Cardiac muscle cell (in vitro differentiated cells and primary cell): ENCODE measurements around the gene SPEF2. TPM values are rescaled to one million over a fixed set of nuclear protein-coding genes. Genes with fewer than 3 reads are reported as not detected.

Experiments
- DNase-seq, 2 donors: peaks; one replicate each; pipeline versions ENCODE4 v3.0.0 to v3.0.0-alpha.2; 2010 to 2017; ENCODE audit warnings: low read depth in 1 of 2, low spot score in 1 of 2
- H3K27ac ChIP-seq: fragments of 200-600 bp; sonication (generic); 2 replicates; pipeline ENCODE4 v1.5.1; 2016
- H3K27me3 ChIP-seq: fragments of 200-600 bp; sonication (generic); 2 replicates; pipeline ENCODE4 v1.6.0; 2016; ENCODE audit warnings: control low read depth
- H3K36me3 ChIP-seq: fragments of 200-600 bp; sonication (generic); 2 replicates; pipeline ENCODE4 v1.5.1; 2016; ENCODE audit warnings: control low read depth
- H3K4me1 ChIP-seq: fragments of 200-600 bp; sonication (generic); 2 replicates; pipeline ENCODE4 v1.8.1; 2017; ENCODE audit warnings: low read depth, mild to moderate bottlenecking, mixed run types
- H3K4me3 ChIP-seq: fragments of 200-600 bp; sonication (generic); 2 replicates; pipeline ENCODE4 v1.5.1; 2016; ENCODE audit warnings: mild to moderate bottlenecking
- H3K9me3 ChIP-seq: fragments of 200-600 bp; sonication (generic); 2 replicates; pipeline ENCODE4 v1.5.1; 2017; ENCODE audit warnings: low read depth, mild to moderate bottlenecking, control low read depth
- CTCF ChIP-seq: IDR thresholded peaks from 2 replicates; pipeline ENCODE4 v1.5.1; 2012; ENCODE audit warnings: low read depth, mild to moderate bottlenecking, low read length
- polyA plus RNA-seq: library from polyadenylated mRNA; unstranded; fragments of >200 nt; fragmentation: Nextera tagmentation; extraction: Ambion mirVana; gene quantifications from 2 replicates; pipeline ENCODE4 v1.2.1, GENCODE V29; 2016
- total RNA-seq: library from RNA; depleted of rRNA; stranded (reverse); fragments of >200 nt; gene quantifications from 2 replicates; pipeline ENCODE4 v1.2.3, GENCODE V29; 2016

The SPEF2 gene
- total and polyA plus RNA-seq, 2 experiments from 2014 or later, result 3.2 to 5.7 TPM

DNA sequence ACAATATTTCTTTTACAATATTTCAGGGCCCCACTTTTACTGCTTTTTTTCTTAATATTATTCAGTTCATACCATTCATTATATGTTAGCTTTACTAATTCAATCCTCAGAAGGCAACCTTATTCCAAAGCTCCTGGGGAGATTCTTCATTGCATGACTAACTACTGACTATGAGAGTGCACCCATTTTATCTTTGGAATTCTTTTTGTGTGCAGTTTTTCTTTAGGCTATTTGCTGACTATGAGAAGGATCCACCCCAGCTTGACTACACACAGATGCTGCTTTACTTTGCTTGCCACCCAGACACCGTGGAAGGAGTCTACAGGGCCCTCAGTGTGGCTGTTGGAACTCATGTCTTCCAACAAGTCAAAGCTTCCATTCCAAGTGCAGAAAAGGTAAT is 182.1 kb downstream of the SPEF2 start:
- Histone ChIP-seq H3K27me3 (no peaks in the 10 kb centered on the region), H3K4me1 (peaks cover 5% of the 10 kb centered on the region), H3K27ac (no peak overlapping the region), H3K36me3 (no peaks in the 10 kb centered on the region), H3K4me3 (no peak overlapping the region), H3K9me3 (no peaks in the 10 kb centered on the region)
- DNase-seq, result no peak
- no peak for TF ChIP-seq CTCF

DNA sequence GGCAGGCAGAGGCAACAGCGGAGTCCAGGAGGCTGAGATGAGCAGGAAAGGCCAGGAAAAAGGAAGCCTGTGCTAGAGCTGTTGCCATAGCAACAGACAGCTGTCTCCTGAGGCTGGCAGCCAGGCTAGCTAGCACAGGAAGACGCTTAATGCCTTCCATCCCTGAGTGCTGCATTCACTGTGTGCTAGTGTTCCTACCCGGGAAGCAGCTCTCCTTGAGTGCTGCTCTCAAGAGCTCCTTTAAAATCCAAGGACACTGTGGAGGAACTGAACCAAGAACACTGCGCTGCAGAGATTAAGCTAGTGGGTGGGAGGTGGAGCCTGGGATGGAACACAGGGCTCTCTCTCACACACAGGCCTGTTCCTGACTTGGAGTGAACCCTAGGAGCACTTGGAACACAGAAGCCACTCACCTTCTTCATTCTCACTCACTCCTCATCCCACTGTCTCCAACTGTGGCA is 185.6 kb downstream of the SPEF2 start:
- no peak for TF ChIP-seq CTCF
- H3K27me3 ChIP-seq, result no peaks in the 10 kb centered on the region
- no peaks in the 10 kb centered on the region for H3K4me1 ChIP-seq
- peak; percentile 56 to 69 for DNase-seq
- no peak overlapping the region for H3K27ac ChIP-seq
- no peaks in the 10 kb centered on the region for H3K9me3 ChIP-seq
- no peaks in the 10 kb centered on the region for H3K36me3 ChIP-seq
- no peak overlapping the region for H3K4me3 ChIP-seq

GRCh38 chr5:35804201-35804653 is 186.6 kb downstream of the SPEF2 start:
- no peak for TF ChIP-seq CTCF
- DNase-seq, result no peak
- Histone ChIP-seq H3K4me1 (no peaks in the 10 kb centered on the region), H3K9me3 (no peaks in the 10 kb centered on the region), H3K4me3 (no peak overlapping the region), H3K36me3 (no peaks in the 10 kb centered on the region), H3K27me3 (no peaks in the 10 kb centered on the region), H3K27ac (no peak overlapping the region)

- TF ChIP-seq CTCF, result no peak
- Histone ChIP-seq H3K36me3 (no peaks in the 10 kb centered on the region), H3K9me3 (no peaks in the 10 kb centered on the region), H3K4me1 (no peaks in the 10 kb centered on the region), H3K27ac (no peak overlapping the region), H3K27me3 (no peaks in the 10 kb centered on the region), H3K4me3 (no peak overlapping the region)
- no peak for DNase-seq
Observed at GRCh38 chr5:35804841-35805240, 187.2 kb downstream of the SPEF2 start.

DNA sequence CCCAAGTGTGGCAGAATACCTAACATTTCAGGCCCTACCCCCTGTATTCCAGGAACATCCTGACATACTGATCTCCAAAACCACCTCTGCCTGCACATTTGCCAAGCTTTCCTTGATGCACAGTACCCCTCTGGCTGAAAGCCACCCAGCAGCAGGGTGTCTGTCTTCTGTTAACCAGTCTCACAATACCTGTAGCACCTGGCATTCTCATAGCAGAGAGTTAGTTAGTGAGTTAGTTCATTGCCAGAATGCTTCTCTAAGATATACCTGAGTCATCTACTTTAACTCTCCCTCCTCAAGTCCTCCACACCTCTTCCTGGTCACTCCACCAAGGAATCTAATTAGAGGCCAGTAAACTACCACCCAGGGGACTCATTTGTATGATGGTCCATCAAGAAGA is 192.9 kb downstream of the SPEF2 start:
- Histone ChIP-seq H3K27ac (no peak overlapping the region), H3K4me1 (no peaks in the 10 kb centered on the region), H3K27me3 (no peaks in the 10 kb centered on the region), H3K9me3 (no peaks in the 10 kb centered on the region), H3K4me3 (no peak overlapping the region), H3K36me3 (no peaks in the 10 kb centered on the region)
- no peak for DNase-seq
- TF ChIP-seq CTCF, result no peak
